Left lung (tissue), 10 donors: ENCODE data around the gene FOXD3. TPM values are rescaled to one million over a fixed set of nuclear protein-coding genes. Genes with fewer than 3 reads are reported as not detected.
"Not testable (repeated sequence)": the region's sequence is repeated elsewhere in the genome, so short reads cannot be mapped to it uniquely, and the experiment has no call there.

Experiments
- ATAC-seq: fragments of 200-7000 bp; cut with Tn5 transposase; one replicate; pipeline ENCODE4 v1.9.1; 2020; ENCODE audit warnings: moderate library complexity
- DNase-seq, 4 donors: peaks; one replicate each; pipeline ENCODE4 v3.0.0-alpha.2; 2013 to 2020
- H3K27ac ChIP-seq, 2 donors: fragments of 200-600 bp; sonication (generic) in 1 of 2; one replicate each; pipeline versions ENCODE4 v1.5.0 to v1.8.0; 2020 to 2021
- H3K27me3 ChIP-seq, 2 donors: fragments of 200-600 bp; sonication (generic) in 1 of 2; one replicate each; pipeline versions ENCODE4 v1.5.0 to v1.8.0; 2020 to 2021
- H3K36me3 ChIP-seq, 2 donors: fragments of 200-600 bp; sonication (generic) in 1 of 2; one replicate each; pipeline versions ENCODE4 v1.5.0 to v1.8.0; 2020 to 2021
- H3K4me1 ChIP-seq, 2 donors: fragments of 200-600 bp; one replicate each; pipeline ENCODE4 v1.8.0; 2021
- H3K4me3 ChIP-seq, 2 donors: fragments of 200-600 bp; sonication (generic) in 1 of 2; one replicate each; pipeline versions ENCODE4 v1.5.0 to v1.8.0; 2020 to 2021; ENCODE audit warnings: mild to moderate bottlenecking in 1 of 2
- H3K9me3 ChIP-seq, 2 donors: fragments of 200-600 bp; sonication (generic) in 1 of 2; one replicate each; pipeline versions ENCODE4 v1.5.0 to v1.8.0; 2020 to 2021
- intact Hi-C, 2 donors: fragments of 100-400 bp; cut with DNase I; formaldehyde crosslinking; loops; one replicate each; pipeline versions ENCODE4 v1.11.2 to v1.14.2; 2022
- polyA plus RNA-seq, 6 donors: library from polyadenylated mRNA; unstranded; fragments of 120-200 nt; gene quantifications; one replicate each; pipeline ENCODE4 v1.2.1, GENCODE V29; 2013; ENCODE audit not compliant: insufficient read length in 6 of 6
- total RNA-seq, 2 donors: library from RNA; stranded (reverse); fragmentation: NEBNext Ultra II Directional; extraction: Animal tissue kit (Norgen Biotek cat#: 25700); gene quantifications; one replicate each; pipeline ENCODE4 v1.2.1, GENCODE V29; 2021
- TF ChIP-seq, protein P1 (sequence below), 2 donors: fragments of 200-600 bp; sonication (generic) in 1 of 2; IDR thresholded peaks; one replicate each; pipeline versions ENCODE4 v1.5.0 to v1.8.0; 2021; ENCODE audit warnings: antibody characterized with exemption in 2 of 2
- donor health status: DM: no; HTN: yes; CAD: no.
- donor health status: DM: no; HTN: no; CAD: no.

The FOXD3 gene
- total and polyA plus RNA-seq, 8 donors, result not detected

DNA sequence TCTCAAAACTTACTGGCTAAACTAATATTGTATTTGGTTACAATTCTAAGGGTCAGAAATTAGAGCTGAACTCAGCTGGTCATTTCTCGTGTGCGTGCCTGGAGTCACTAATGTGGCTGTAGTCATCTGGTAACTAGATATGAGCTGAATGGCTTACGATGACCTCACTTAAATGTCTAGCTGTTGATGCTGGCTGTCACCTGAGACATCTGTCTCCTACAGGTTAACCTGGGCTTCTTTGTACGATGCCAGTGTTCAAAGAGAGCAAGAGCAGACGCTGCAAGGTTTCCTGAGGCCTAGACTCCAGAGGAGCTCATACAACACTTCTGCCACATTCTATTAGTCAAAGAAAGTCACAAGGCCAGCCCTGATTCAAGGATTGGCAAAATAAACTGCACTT, 28.0 kb downstream of the FOXD3 start:
- intact Hi-C loops, result no loop called here
- Histone ChIP-seq H3K36me3 (no peaks in the 10 kb centered on the region), H3K4me3 (no peak overlapping the region), H3K27ac (no peak overlapping the region), H3K9me3 (no peaks in the 10 kb centered on the region), H3K27me3 (peaks cover 25 to 46% of the 10 kb centered on the region in 2 donors), H3K4me1 (no peaks in the 10 kb centered on the region)
- ATAC-seq (no peak), DNase-seq (no peak)
- TF ChIP-seq, protein P1, sequence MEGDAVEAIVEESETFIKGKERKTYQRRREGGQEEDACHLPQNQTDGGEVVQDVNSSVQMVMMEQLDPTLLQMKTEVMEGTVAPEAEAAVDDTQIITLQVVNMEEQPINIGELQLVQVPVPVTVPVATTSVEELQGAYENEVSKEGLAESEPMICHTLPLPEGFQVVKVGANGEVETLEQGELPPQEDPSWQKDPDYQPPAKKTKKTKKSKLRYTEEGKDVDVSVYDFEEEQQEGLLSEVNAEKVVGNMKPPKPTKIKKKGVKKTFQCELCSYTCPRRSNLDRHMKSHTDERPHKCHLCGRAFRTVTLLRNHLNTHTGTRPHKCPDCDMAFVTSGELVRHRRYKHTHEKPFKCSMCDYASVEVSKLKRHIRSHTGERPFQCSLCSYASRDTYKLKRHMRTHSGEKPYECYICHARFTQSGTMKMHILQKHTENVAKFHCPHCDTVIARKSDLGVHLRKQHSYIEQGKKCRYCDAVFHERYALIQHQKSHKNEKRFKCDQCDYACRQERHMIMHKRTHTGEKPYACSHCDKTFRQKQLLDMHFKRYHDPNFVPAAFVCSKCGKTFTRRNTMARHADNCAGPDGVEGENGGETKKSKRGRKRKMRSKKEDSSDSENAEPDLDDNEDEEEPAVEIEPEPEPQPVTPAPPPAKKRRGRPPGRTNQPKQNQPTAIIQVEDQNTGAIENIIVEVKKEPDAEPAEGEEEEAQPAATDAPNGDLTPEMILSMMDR (IDR thresholded peaks at IDR 0.05), result no peak

DNA sequence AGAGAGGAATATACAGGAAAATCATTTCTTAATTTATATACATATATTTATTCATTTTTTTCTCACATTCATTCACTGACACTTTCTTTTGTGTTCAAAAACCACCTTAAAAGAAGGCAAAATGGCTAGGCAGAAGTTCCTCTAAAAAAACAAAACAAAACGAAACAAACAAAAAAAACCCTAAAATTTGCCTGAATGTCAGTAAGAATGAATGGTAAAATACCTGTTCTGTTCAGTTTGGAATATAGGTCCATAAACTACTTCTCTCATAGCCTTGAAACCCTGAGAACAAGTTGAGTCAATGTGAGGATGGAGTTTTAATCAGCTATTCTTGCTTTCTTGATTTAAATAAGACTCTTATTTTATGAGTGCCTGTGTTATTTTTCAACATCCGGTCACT, 30.4 kb downstream of the FOXD3 start:
- Histone ChIP-seq H3K27ac (no peak overlapping the region), H3K36me3 (no peaks in the 10 kb centered on the region), H3K9me3 (no peaks in the 10 kb centered on the region), H3K27me3 (peaks cover 31 to 38% of the 10 kb centered on the region in 2 donors), H3K4me3 (no peak overlapping the region), H3K4me1 (no peaks in the 10 kb centered on the region)
- no peak for ATAC-seq
- no peak for DNase-seq
- intact Hi-C loops, result no loop called here
- TF ChIP-seq, protein P1 (IDR thresholded peaks at IDR 0.05), result no peak

DNA sequence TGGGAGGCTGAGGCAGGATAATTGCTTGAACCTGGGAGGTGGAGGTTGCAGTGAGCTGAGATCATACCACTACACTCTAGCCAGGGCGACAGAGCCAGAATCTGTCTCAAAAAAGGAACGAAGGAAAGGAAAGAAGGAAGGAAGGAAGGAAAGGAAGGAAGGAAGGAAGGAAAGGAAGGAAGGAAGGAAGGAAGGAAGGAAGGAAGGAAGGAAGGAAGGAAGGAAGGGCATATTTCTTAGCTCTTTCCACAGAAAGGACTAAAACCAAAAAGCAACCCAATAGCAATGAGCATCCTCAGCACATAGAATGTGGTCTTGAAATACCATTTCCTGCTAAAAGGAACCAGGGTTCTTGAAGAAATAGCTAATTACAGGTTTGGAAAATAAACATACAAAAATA, 33.9 kb downstream of the FOXD3 start:
- H3K27ac ChIP-seq, H3K4me1 ChIP-seq, H3K4me3 ChIP-seq, H3K36me3 ChIP-seq, intact Hi-C loops, H3K9me3 ChIP-seq, DNase-seq, ATAC-seq: not testable (repeated sequence)
- H3K27me3 ChIP-seq, result peaks cover 31 to 38% of the 10 kb centered on the region in 2 donors

DNA sequence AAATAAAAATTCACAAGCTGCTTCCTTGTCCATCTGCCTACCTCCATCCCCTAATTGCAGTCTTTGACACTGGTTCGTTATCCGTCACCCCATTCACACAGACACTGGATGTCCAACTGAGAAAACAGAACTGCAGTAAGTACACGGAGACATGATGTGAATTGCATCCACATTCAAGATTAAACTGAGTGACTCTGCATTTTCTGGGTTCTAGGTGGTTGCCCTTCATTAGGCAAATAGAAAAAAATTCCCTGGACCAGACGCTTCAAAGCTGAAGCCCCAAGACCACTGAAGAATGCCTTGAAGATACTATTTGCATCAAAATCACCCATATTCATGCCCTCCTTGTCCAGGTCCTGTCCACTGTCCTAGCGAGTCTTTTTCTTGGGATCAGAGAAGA, 37.2 kb downstream of the FOXD3 start:
- no peaks in the 10 kb centered on the region for H3K4me1 ChIP-seq
- H3K36me3 ChIP-seq, result no peaks in the 10 kb centered on the region
- ATAC-seq (no peak), DNase-seq (no peak)
- H3K27me3 ChIP-seq, result peaks cover 9 to 13% of the 10 kb centered on the region in 2 donors
- H3K4me3 ChIP-seq, result no peak overlapping the region
- no peak overlapping the region for H3K27ac ChIP-seq
- intact Hi-C loops, result no loop called here
- H3K9me3 ChIP-seq, result no peaks in the 10 kb centered on the region
- TF ChIP-seq, protein P1 (IDR thresholded peaks at IDR 0.05), result no peak

DNA sequence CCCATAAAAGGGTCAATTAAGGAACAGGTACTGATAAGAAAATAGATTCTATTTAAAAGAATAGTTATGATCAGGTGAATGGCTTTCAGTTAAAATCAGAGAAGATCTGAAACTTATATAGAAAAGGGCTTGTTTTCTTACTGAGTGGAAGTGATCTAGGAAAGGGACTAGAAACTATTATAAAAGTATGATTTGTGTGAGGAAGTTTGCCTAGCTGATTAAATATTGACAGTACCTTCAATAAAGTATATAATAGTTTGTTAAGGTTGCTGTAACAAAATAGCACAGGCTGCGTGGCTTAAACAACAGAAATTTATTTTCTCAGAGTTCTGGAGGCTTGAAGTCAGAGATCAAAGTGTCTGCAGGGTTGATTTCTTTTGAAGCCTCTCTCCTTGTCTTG, 39.7 kb downstream of the FOXD3 start:
- no peaks in the 10 kb centered on the region for H3K36me3 ChIP-seq
- no peaks in the 10 kb centered on the region for H3K9me3 ChIP-seq
- DNase-seq, result no peak
- H3K27ac ChIP-seq, result no peak overlapping the region
- TF ChIP-seq, protein P1 (IDR thresholded peaks at IDR 0.05), result no peak
- H3K4me1 ChIP-seq, result peaks cover 0 to 3% of the 10 kb centered on the region in 2 donors
- intact Hi-C loops, result no loop called here
- no peak for ATAC-seq
- no peak overlapping the region for H3K4me3 ChIP-seq
- no peaks in the 10 kb centered on the region for H3K27me3 ChIP-seq

DNA sequence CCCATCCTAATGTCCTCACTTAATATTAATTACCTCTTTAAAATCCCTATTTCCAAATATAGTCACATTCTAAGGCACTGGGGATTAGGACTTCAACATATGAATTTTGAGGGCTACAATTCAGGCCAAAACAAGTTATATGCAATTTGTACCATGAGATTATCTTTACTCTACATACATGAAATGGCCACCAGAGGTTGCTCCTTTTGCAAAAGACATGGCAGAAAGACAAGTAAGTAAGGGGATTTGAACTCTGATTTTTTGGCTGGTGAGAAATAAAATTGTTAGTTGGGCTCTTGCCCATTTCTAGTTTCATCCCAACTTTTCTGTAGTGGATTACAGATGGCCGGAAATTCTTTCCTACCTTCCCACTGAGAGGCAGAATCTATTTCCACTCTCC, 40.2 kb downstream of the FOXD3 start:
- Histone ChIP-seq H3K9me3 (no peaks in the 10 kb centered on the region), H3K27me3 (no peaks in the 10 kb centered on the region), H3K36me3 (no peaks in the 10 kb centered on the region), H3K4me1 (peaks cover 0 to 5% of the 10 kb centered on the region in 2 donors), H3K27ac (no peak overlapping the region), H3K4me3 (no peak overlapping the region)
- no peak for ATAC-seq
- no peak for DNase-seq
- TF ChIP-seq, protein P1 (IDR thresholded peaks at IDR 0.05), result no peak
- intact Hi-C loops, result no loop called here
